ENCODE data around the gene OR1N2.
"Not testable (repeated sequence)": the region's sequence is repeated elsewhere in the genome, so short reads cannot be mapped to it uniquely, and the experiment has no call there.

OR1N2 gene

GRCh38 chr9:122552812-122553211, at the start of gene OR1N2:
Gene OR1N2 (plus strand): TSS chr9:122553112. CDS start chr9:122553212, 100 bp downstream.
- no peak for DNase-seq

- DNase-seq = no peak
Observed at GRCh38 chr9:122506964-122507363, 45.9 kb upstream of the OR1N2 start.

- no peak for DNase-seq
Observed at GRCh38 chr9:122510502-122510901, 42.4 kb upstream of the OR1N2 start, which contains the start of gene OR1J2. Gene OR1J2 (plus strand): TSS chr9:122510802. CDS start chr9:122510802, 0 bp downstream.

GRCh38 chr9:122518226-122518625, 34.7 kb upstream of the OR1N2 start:
- no peak for DNase-seq

GRCh38 chr9:122518841-122519240, 34.1 kb upstream of the OR1N2 start, which contains the start of gene OR1J4:
Gene OR1J4 (plus strand): TSS chr9:122519141. CDS start chr9:122519141, 0 bp downstream.
- DNase-seq = no peak

- no peak for DNase-seq
Observed at GRCh38 chr9:122519376-122519775, 33.5 kb upstream of the OR1N2 start.

GRCh38 chr9:122526602-122527001, 26.3 kb upstream of the OR1N2 start:
- no peak for DNase-seq

- no peak for DNase-seq
Observed at GRCh38 chr9:122527193-122527592, 25.7 kb upstream of the OR1N2 start, which contains the start of gene OR1N1. Gene OR1N1 (minus strand): TSS chr9:122527293. CDS start chr9:122527293, 0 bp downstream.

- DNase-seq = not testable (repeated sequence)
Observed at GRCh38 chr9:122531157-122531556, 21.8 kb upstream of the OR1N2 start.

- DNase-seq = no peak
Observed at GRCh38 chr9:122536134-122536533, 16.8 kb upstream of the OR1N2 start.

GRCh38 chr9:122537066-122537465, 15.8 kb upstream of the OR1N2 start:
- not testable (repeated sequence) for DNase-seq

- no peak for DNase-seq
Observed at GRCh38 chr9:122538757-122539156, 14.2 kb upstream of the OR1N2 start.

- no peak for DNase-seq
Observed at GRCh38 chr9:122546196-122546595, 6.7 kb upstream of the OR1N2 start.

- no peak for DNase-seq
Observed at GRCh38 chr9:122551371-122551770, 1.5 kb upstream of the OR1N2 start.

- DNase-seq = no peak
Observed at GRCh38 chr9:122561446-122561845, 8.5 kb downstream of the OR1N2 start.

- DNase-seq = no peak
Observed at GRCh38 chr9:122562134-122562760, 9.3 kb downstream of the OR1N2 start.

- DNase-seq = no peak
Observed at GRCh38 chr9:122567901-122568300, 15.0 kb downstream of the OR1N2 start.

- no peak for DNase-seq
Observed at GRCh38 chr9:122572456-122572855, 19.5 kb downstream of the OR1N2 start.

- no peak for DNase-seq
Observed at GRCh38 chr9:122579874-122580273, 27.0 kb downstream of the OR1N2 start.

GRCh38 chr9:122580360-122580759, 27.4 kb downstream of the OR1N2 start:
- no peak for DNase-seq

- not testable (repeated sequence) for DNase-seq
Observed at GRCh38 chr9:122583284-122583683, 30.4 kb downstream of the OR1N2 start, which contains the start of gene OR1L8. Gene OR1L8 (minus strand): TSS chr9:122583384. CDS start chr9:122568477, 14,907 bp downstream.

Measured in activated CD4-positive, alpha-beta T cell treated with anti-CD3 and anti-CD28 coated beads, Interleukin-2, amount 50 U/mL, for 1 hour (primary cell).